Right atrium auricular region (tissue), 2 donors: ENCODE measurements around the gene PTPN20. TPM values are rescaled to one million over a fixed set of nuclear protein-coding genes. Genes with fewer than 3 reads are reported as not detected.
"Not testable (repeated sequence)": the region's sequence is repeated elsewhere in the genome, so short reads cannot be mapped to it uniquely, and the experiment has no call there.

Source experiments
- DNase-seq: peaks from one replicate; pipeline ENCODE4 v3.0.0-alpha.2; 2019; ENCODE audit warnings: low spot score
- H3K27ac ChIP-seq, 2 donors: fragments of 200-600 bp; sonication (generic); 1 replicate in 1 of 2; 2 replicates in 1 of 2; pipeline ENCODE4 v1.5.1; 2016 to 2019
- H3K27me3 ChIP-seq, 2 donors: fragments of 200-600 bp; sonication (generic); one replicate each; pipeline versions ENCODE4 v1.5.1 to v1.6.0; 2017 to 2019
- H3K36me3 ChIP-seq: fragments of 200-600 bp; sonication (generic); one replicate; pipeline ENCODE4 v1.5.1; 2016
- H3K4me1 ChIP-seq, 2 donors: fragments of 200-600 bp; sonication (generic); one replicate each; pipeline versions ENCODE4 v1.5.1 to v1.6.0; 2017 to 2019
- H3K4me3 ChIP-seq, 2 donors: fragments of 200-600 bp; sonication (generic); 1 replicate in 1 of 2; 2 replicates in 1 of 2; pipeline ENCODE4 v1.5.1; 2017 to 2019; ENCODE audit warnings: mild to moderate bottlenecking in 1 of 2, moderate library complexity in 1 of 2
- H3K9me3 ChIP-seq, 2 donors: fragments of 200-600 bp; sonication (generic); one replicate each; pipeline ENCODE4 v1.5.1; 2019
- total RNA-seq, 2 donors: library from RNA; depleted of rRNA; stranded (reverse); fragments of >200 nt; gene quantifications; one replicate each; pipeline ENCODE4 v1.1.0, GENCODE V29; 2016

The PTPN20 gene, protein sequence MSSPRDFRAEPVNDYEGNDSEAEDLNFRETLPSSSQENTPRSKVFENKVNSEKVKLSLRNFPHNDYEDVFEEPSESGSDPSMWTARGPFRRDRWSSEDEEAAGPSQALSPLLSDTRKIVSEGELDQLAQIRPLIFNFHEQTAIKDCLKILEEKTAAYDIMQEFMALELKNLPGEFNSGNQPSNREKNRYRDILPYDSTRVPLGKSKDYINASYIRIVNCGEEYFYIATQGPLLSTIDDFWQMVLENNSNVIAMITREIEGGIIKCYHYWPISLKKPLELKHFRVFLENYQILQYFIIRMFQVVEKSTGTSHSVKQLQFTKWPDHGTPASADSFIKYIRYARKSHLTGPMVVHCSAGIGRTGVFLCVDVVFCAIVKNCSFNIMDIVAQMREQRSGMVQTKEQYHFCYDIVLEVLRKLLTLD
- total RNA-seq = 10 to 100 TPM in 1 of 2 donors, 1 to 10 TPM in 1; 7.5 to 16.2 TPM

DNA sequence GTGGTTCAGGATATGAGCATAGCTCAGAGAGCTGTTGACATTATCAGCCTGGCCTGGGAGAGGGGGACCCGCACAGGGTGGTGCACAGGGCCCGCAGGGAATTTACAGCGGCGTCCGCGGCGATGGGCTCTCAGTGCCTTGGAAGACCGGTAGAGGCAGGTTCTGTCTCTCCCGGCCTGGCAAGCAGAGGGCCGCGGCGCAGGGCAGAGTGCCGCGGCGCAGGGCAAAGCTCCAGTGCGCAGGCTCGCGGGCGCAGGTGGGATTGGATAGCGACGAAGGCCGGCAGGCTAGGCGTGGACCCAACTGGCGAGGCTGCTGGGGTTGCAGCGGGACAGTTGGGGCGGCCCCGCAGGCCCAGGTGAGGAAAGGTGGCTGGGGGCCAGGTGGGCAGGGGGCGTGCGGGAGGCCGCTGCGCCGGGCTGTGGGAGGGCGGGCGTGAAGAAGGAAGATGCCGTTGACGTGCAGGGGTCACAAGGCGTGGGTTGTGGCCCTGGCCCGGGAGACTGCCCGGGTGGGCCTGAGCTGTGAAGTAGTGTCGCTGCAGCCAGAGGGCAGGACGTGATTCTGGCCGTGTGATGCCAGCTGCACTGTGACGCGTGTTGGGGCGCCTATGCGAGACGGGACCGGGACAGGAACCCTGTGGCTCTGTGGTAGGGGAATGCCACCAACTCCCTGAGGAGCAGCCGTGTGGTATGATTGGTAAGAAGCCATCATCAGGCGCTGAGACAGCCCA lies at the start of gene PTPN20:
PTPN20 (plus strand) TSS at position 285 of the 733 bp plus-strand sequence. CDS start 21,072 bp downstream, outside the sequence.
- Histone ChIP-seq H3K4me3 (peak within 1 kb of the TSS in 1 of 2 donors; percentile 32), H3K27ac (peak within 1 kb of the TSS; percentile 39 to 48)
- H3K9me3 ChIP-seq, H3K27me3 ChIP-seq, H3K36me3 ChIP-seq, H3K4me1 ChIP-seq: not testable (repeated sequence)
- peak; percentile 56 for DNase-seq

DNA sequence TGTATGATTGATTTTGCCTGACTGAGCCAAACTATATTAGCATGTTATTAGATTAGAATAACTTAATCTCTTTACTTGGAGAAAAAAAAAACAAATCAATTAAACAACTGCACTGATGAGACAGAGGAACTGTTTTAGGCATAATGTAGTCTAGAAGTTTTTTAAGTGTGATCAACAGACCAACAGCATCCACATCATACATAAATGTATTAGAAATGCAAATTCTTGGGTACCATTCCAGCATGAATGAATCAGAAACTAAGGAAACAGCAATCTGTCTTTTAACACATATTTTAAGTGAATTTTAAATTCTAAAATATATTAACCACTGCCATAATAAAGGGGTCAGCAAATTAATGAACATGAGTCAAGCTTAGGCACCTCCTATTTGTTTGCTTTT lies 41.5 kb upstream of the PTPN20 start:
- not testable (repeated sequence) for H3K4me3 ChIP-seq, DNase-seq, H3K4me1 ChIP-seq, H3K27ac ChIP-seq, H3K9me3 ChIP-seq, H3K27me3 ChIP-seq, H3K36me3 ChIP-seq

DNA sequence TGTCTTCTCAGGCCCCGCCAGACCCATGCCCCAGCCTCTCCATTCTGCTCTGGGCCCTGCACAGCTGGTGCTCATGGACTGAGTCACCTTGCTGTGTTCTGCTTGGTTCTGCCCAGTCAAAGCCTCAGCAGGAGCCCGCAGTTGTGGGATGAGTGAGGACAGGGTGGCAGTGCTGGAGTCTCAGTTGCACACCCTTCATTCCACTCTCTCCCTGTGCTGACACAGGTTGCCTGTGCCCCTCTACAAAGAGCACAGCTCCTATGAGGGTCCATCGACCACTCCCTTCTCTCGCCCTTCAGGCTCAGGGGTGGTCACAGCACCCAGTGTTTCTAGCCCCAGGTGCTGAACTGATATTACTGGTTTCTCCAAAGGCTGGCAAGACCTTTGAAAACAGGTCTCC lies 39.6 kb upstream of the PTPN20 start:
- not testable (repeated sequence) for H3K27ac ChIP-seq, H3K4me3 ChIP-seq, H3K4me1 ChIP-seq, DNase-seq, H3K9me3 ChIP-seq, H3K27me3 ChIP-seq, H3K36me3 ChIP-seq

DNA sequence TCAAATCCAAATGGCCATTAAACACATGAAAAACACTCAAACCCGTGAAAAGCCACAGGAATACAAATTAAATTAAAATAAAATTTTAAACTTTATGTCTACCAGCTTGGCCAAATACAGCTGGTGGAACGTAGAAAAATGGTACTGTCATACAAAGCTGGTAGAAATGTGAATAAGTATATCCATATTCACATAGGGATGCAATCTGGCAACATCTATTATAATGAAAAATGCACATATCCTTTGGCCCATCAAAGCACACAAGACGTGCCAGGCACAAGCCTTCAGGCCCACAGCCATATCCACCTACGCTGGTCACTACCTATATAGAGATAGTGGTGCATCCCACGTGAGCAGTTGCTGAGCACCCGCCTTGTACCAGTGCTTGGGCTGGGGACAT lies 35.9 kb upstream of the PTPN20 start:
- H3K4me1 ChIP-seq, DNase-seq, H3K9me3 ChIP-seq, H3K27me3 ChIP-seq, H3K36me3 ChIP-seq, H3K4me3 ChIP-seq, H3K27ac ChIP-seq: not testable (repeated sequence)

DNA sequence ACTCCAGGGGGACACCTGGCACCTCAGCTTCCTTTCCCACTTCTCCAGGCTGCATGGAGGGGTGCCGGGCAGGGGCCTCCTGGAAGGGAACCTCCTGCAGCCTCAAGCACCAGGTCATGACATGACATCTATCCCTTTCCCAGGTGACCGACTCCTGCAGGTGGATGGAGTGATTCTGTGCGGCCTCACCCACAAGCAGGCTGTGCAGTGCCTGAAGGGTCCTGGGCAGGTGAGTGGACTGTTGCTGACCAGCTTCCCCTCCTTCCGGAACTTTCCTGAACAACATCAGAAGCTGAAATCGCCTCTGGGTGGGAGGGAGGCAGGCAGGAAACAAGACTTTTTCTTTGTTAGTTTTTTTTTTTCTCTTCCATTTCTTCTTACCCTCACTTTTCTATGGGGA lies 34.5 kb upstream of the PTPN20 start:
- not testable (repeated sequence) for H3K27ac ChIP-seq, H3K27me3 ChIP-seq, H3K36me3 ChIP-seq, H3K9me3 ChIP-seq, H3K4me3 ChIP-seq, H3K4me1 ChIP-seq, DNase-seq

DNA sequence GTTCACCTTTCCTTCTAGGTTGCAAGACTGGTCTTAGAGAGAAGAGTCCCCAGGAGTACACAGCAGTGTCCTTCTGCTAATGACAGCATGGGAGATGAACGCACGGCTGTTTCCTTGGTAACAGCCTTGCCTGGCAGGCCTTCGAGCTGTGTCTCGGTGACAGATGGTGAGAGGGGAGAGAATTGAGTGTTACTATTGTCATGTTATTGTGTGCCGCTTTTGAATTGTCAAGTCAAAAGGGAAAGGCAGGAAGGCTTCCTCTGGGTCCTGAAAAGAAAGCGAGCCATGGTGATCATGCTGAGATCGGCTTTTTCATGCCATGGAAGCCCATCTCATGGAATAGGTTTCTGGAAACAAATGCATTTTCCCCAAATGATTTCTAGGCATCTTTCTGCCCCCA lies 32.5 kb upstream of the PTPN20 start:
- H3K4me1 ChIP-seq, H3K27me3 ChIP-seq, H3K9me3 ChIP-seq, H3K27ac ChIP-seq, H3K36me3 ChIP-seq, DNase-seq, H3K4me3 ChIP-seq: not testable (repeated sequence)

DNA sequence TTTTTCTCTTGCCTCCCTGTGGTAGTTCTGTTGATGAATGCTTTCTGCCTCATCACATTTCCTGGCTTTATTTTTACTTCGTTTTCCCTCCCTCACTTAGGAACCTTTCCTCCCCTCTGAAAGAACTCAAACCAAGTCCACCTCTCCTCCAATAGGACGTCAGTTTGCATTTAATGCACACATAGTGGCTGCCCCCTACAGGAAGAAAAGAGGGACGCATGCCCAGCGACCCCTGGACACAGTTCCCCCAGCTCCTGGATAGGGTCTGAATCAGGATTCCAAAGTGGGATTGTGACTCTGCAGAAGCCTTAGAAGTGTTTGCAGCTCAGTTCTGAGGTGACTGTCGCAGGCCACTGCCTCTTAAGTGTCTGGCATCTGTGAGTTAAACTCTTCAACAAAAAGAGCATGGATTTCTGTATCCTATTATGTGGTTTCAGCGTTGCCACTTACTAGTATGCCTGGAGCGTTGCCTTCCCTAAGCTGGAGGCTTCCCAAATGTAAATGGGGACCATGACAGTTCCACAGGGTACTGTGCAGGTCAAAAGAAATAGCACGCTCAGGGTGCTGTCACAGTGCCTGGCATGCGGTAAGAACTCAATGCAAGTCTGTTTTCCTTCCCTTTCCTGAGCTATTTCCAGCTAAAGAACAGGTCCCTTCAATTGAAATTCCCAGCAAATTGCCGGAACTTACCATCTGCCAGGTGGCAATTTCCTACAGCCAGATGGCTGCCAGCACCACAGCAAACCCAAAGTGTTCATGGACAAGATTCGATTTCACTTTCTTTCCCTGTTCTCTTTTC lies 20.2 kb upstream of the PTPN20 start:
- H3K27me3 ChIP-seq, H3K36me3 ChIP-seq, H3K27ac ChIP-seq, DNase-seq, H3K4me3 ChIP-seq, H3K9me3 ChIP-seq, H3K4me1 ChIP-seq: not testable (repeated sequence)

DNA sequence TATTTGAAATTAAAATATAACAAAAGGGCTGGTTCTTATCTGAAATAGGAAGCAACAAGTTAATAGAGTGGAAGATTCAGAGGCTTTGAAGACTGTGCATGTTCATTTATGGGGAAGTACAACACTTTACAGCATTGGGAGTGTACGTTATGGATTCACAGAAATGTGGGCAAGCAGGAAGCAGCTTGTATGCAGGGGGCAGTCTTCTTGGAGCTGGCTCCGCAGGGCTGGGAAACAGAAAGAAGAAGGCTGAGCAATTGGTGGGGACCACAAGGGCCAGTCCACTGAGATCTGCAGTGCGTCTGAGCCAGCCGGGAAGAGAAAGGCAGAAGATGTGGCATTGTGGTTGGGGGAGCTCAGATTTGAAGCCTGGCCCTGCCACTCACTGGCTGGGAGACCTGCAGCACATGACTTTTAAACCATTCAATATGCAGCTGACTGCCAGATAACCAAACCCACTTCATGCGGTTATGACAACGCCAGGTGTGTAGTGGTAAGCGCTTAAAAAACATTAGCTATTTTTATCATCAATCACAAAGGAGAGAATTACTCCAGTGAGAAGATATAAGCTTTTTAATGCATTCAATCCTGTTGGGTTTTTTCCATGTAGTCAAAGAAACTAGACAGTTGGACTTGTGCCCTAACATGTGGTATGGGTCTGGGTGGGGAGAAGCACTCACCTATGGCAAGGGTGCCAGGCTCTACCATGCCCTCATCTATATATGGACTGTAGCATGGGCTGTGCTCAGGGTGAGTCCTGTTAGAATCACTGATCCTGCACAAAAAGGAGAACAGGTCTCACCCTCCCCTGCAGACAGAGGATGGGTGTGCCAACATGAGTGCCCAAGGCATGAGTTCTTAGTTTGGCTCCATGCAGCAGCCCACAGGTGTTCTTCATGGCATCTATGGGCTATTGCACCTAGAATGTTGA lies 14.2 kb upstream of the PTPN20 start:
- not testable (repeated sequence) for H3K9me3 ChIP-seq, H3K4me1 ChIP-seq, DNase-seq, H3K4me3 ChIP-seq, H3K36me3 ChIP-seq, H3K27ac ChIP-seq, H3K27me3 ChIP-seq

DNA sequence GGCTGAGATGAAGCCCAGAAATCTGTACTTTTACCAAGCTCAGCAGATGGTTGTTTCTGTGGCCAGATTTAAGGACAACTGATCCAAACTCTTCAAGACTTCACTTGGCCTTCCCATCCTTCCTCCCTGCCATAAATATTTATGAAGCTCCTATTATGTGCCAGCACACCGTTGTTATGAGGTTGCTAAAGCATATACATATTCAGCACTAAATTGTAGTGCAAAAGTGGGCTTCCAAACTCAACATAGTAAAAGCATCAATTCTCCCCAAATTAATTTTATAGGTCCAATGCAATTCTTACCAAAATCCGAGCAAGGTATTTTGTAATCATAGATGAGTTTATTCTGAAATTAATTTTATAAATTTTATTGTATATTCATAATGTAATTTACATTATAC lies 10.0 kb upstream of the PTPN20 start:
- not testable (repeated sequence) for H3K27ac ChIP-seq, H3K27me3 ChIP-seq, H3K36me3 ChIP-seq, H3K4me3 ChIP-seq, H3K9me3 ChIP-seq, H3K4me1 ChIP-seq, DNase-seq

DNA sequence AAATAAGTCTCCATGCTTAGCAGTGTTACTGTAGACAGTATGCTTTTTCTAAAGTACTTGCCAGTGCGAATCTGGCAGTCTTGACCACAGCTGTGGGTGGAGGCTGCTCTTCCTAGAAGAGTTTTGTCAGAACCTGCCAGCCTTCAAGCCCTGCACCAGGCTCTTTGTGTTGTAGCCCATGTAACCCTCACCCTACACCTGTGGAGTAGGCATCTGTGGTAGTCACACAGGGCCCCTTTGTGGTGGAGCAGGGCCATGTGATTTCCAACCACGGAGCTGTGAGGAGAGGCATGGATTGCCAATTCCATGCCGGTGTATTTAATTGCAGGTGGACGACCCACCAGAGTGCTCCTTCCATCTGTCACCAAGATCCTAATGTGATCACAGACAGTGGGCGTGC lies 7.4 kb upstream of the PTPN20 start:
- not testable (repeated sequence) for H3K36me3 ChIP-seq, H3K27ac ChIP-seq, H3K9me3 ChIP-seq, H3K27me3 ChIP-seq, DNase-seq, H3K4me3 ChIP-seq, H3K4me1 ChIP-seq

DNA sequence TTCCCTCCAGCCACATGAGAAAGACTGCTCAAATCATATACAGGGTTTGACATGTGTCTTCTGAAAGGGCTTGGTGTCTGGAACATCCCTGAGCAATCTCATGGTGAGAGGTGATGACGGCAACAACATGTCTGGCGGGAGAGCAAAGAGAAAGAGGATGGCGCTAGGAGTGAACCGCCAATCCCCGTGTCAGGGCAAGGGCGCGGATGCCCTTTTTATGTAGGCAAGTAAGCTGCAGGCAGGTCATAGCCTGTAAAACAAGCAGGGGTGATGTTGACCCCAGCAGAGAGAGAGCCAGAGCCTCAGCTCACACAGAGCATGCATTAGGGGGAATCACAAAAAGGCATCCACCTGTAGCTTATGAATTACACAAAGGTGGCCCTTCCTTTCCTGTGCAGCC lies 4.9 kb upstream of the PTPN20 start:
- H3K4me3 ChIP-seq, H3K4me1 ChIP-seq, H3K9me3 ChIP-seq, H3K36me3 ChIP-seq, H3K27ac ChIP-seq, DNase-seq, H3K27me3 ChIP-seq: not testable (repeated sequence)

DNA sequence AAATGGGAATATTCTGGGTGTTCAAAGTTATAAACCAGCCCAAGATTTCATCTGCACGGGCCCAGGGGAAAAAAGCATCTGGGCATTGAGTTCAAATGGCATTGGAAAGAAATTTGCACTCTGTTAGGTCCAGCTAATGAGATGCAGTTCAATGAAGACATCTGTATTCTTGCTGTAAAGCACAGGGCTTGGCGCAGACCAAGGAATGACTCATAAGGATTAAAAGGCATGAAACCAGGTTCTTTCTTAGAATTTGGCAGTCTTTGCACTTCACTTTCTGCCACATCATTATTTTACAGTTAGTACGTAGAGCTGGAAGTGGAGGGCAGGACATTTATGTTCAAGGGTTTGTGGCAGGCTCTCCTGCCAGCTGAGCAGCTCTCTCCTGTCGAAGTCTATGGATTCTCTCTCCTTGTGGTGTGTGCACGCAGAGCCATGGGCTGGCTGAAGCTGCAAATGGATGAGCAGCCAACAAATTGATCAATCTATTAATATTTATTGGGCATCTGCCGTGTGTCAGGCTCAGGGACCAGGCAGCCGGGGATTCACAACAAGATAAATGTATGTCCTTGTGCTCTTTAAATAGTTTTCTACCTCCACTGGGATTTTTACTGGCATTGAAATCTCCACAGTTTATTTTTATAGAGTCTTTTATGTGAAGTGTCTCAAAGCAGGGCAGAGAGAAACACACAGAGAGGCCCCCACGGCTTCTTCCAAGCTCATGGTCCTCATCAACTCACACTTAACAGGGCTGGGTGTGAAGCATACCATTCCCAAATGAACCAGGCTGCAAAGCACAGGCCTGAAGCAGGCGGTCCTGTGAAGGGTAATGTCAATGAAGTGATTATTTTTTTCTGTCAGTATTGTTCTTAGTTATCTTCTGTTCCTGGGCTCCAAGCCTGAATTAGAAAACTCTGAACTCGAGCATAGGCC lies 3.8 kb upstream of the PTPN20 start:
- H3K4me3 ChIP-seq, H3K27me3 ChIP-seq, H3K4me1 ChIP-seq, H3K9me3 ChIP-seq, H3K27ac ChIP-seq, H3K36me3 ChIP-seq, DNase-seq: not testable (repeated sequence)

DNA sequence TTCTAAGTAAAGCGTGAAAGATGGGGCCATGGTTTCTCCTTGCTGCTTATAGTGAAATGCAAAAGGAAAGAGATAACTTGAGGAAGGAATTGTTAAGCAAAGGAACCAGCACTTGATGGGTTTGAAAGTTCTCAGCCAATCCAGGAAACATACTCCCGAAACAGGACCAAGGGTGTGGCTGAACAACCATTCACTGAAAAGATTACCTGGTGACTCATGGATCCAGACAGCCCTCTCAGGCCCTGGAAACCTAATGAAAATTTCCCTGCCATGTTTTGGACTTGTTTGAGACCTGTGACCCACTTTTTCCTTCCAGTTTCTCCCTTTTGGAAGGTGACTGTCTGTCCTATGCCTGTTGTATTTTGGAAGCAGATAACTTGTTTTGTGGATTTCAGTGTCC lies 11.3 kb downstream of the PTPN20 start:
- H3K4me3 ChIP-seq, DNase-seq, H3K36me3 ChIP-seq, H3K9me3 ChIP-seq, H3K4me1 ChIP-seq, H3K27me3 ChIP-seq, H3K27ac ChIP-seq: not testable (repeated sequence)
